Osteoblast (primary cell): ENCODE measurements around the gene LEFTY2. TPM values are rescaled to one million over a fixed set of nuclear protein-coding genes. Genes with fewer than 3 reads are reported as not detected.

Source experiments
- DNase-seq: peaks from one replicate; pipeline ENCODE4 v3.0.0; 2011; ENCODE audit warnings: low spot score, mixed read lengths; ENCODE audit not compliant: insufficient read length; ENCODE audit errors: missing footprints
- H2AFZ ChIP-seq: 2 replicates; pipeline ENCODE4 v1.6.0; 2011; ENCODE audit warnings: mild to moderate bottlenecking, low read length
- H3K27ac ChIP-seq: 2 replicates; pipeline ENCODE4 v1.5.1; 2011; ENCODE audit warnings: mild to moderate bottlenecking, low read depth, low read length, moderate library complexity
- H3K27me3 ChIP-seq: 2 replicates; pipeline ENCODE4 v1.6.0; 2012; ENCODE audit warnings: mild to moderate bottlenecking, control low read depth, inconsistent platforms, low read length, moderate library complexity; ENCODE audit not compliant: insufficient read depth
- H3K36me3 ChIP-seq: 2 replicates; pipeline ENCODE4 v1.5.1; 2011; ENCODE audit warnings: mild to moderate bottlenecking, low read length, control low read depth, moderate library complexity; ENCODE audit not compliant: insufficient read depth
- H3K4me1 ChIP-seq: 2 replicates; pipeline ENCODE4 v1.5.1; 2011; ENCODE audit warnings: mild to moderate bottlenecking, low read length, control low read depth, moderate library complexity; ENCODE audit not compliant: insufficient read depth
- H3K4me2 ChIP-seq: 2 replicates; pipeline ENCODE4 v1.6.0; 2011; ENCODE audit warnings: mild to moderate bottlenecking, low read length; ENCODE audit not compliant: insufficient read depth
- H3K4me3 ChIP-seq: fragments of 200-600 bp; sonication (generic); 3 replicates; pipeline ENCODE4 v1.5.1; 2012; ENCODE audit warnings: mild to moderate bottlenecking, low read length, inconsistent platforms; ENCODE audit not compliant: insufficient read depth
- H3K79me2 ChIP-seq: 2 replicates; pipeline ENCODE4 v1.6.0; 2012; ENCODE audit warnings: mild to moderate bottlenecking, low read length, control low read depth, inconsistent platforms; ENCODE audit not compliant: insufficient read depth
- H3K9me3 ChIP-seq: 2 replicates; pipeline ENCODE4 v1.5.1; 2011; ENCODE audit warnings: low read depth, low read length, control low read depth
- H4K20me1 ChIP-seq: 2 replicates; pipeline ENCODE4 v1.6.0; 2012; ENCODE audit warnings: mild to moderate bottlenecking, low read length, control low read depth; ENCODE audit not compliant: insufficient read depth
- CTCF ChIP-seq: IDR thresholded peaks from 2 replicates; pipeline ENCODE4 v1.5.1; 2011; ENCODE audit warnings: mild to moderate bottlenecking, low read depth, low read length, moderate library complexity; ENCODE audit errors: extremely low read depth
- total RNA-seq: library from RNA; depleted of rRNA; stranded (reverse); fragments of >200 nt; gene quantifications from 2 replicates; pipeline ENCODE4 v1.2.3, GENCODE V29; 2012

The LEFTY2 gene
- total RNA-seq, 1 donor: not detected

DNA sequence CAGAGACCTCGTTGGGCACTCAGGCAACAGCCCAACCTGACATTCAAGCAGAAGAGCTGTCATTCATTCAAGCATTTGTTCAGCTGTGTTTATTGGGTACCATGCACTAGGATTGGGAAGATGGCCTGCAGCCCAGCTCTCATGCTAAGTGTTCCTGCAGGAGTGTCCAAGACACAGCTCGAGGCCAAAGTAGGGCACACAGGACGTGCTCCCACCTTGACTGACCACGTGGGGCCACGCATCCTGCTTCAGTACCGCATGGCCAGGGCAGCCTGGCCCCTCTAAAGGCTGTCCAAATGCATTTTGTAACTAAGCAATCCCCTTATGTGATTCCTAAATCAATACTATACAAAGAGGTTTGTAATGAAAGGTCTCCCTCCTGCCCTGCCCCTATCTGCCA is 26.6 kb downstream of the LEFTY2 start:
- no peak overlapping the region for H2AFZ ChIP-seq
- H3K36me3 ChIP-seq: peaks cover 17% of the 10 kb centered on the region
- H4K20me1 ChIP-seq: peaks cover 2% of the 10 kb centered on the region
- H3K4me2 ChIP-seq: no peak overlapping the region
- H3K79me2 ChIP-seq: no peaks in the 10 kb centered on the region
- no peaks in the 10 kb centered on the region for H3K27me3 ChIP-seq
- no peak overlapping the region for H3K4me3 ChIP-seq
- no peak for TF ChIP-seq CTCF
- no peak overlapping the region for H3K27ac ChIP-seq
- DNase-seq: no peak
- no peaks in the 10 kb centered on the region for H3K9me3 ChIP-seq
- peaks cover 4% of the 10 kb centered on the region for H3K4me1 ChIP-seq

DNA sequence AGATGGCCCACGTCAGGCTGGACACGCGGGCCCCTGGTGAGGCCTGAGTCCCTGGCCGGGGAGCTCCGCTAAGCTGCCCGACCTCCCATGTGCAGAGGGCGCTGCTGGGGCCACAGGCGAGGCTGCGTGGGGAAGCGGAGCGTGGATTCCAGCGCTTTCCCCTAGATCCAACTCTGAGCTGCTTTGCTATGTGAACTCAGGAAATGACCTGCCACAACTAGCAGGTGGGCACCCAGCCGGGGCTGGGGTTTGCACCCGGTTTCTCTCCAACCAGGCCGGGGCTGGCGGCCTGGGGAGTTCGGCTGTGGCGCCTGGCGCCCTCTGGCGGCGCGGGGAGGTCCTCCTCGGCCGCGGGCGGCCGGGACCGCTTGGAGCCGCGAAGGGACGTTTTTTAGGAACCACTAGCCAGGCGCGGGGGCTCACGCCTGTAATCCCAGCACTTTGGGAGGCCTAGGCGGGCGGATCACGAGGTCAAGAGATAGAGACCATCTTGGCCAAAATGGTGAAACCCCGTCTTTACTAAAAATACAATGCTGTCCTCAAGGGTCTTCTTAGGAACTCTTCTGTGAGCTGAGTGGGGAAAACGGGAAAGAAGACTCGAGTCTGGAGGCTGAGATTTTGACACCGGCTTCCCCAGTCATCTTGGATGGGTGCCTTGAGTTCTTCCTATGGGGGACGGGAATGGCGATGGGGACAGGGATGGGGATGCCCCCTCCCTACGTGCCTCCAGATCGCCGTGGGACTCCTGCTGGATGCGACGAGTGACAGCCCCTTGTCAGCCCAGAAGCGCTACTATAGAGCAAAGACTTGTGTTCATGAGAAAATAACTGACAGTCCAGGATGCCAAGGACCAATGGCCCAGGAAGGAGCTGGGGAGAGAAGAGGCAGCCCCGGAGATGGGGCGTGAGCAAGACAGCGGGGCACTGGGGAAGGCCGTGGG is 29.6 kb downstream of the LEFTY2 start:
- Histone ChIP-seq H3K27ac (no peak overlapping the region), H3K36me3 (no peaks in the 10 kb centered on the region), H3K9me3 (no peaks in the 10 kb centered on the region), H3K4me2 (peak overlapping the region; percentile 80), H3K4me1 (peaks cover 4% of the 10 kb centered on the region), H3K79me2 (no peaks in the 10 kb centered on the region), H4K20me1 (no peaks in the 10 kb centered on the region), H2AFZ (peak overlapping the region; percentile 90), H3K27me3 (no peaks in the 10 kb centered on the region), H3K4me3 (peak overlapping the region; percentile 56)
- peak; percentile 97 for DNase-seq
- peak; percentile 77 for TF ChIP-seq CTCF

DNA sequence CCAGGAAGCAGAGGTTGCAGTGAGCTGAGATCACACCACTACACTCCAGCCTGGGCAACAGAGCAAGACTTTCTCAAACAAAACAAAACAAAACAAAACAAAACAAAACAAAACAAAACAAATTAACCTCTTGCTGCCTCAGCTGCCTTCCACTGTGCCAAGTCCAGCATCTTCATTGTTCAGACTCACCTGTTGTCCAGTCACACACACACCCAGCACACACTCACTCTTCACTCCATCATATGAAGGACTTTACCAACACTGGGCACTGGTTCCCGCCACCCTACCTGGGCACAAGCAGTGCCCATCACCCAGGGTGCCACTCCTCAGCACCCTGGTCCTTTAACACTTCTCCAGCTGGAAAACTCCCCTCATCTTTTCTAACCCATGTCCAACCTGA is 31.5 kb downstream of the LEFTY2 start:
- DNase-seq: no peak
- H4K20me1 ChIP-seq: no peaks in the 10 kb centered on the region
- H3K79me2 ChIP-seq: no peaks in the 10 kb centered on the region
- no peak overlapping the region for H3K4me2 ChIP-seq
- no peaks in the 10 kb centered on the region for H3K9me3 ChIP-seq
- H3K27me3 ChIP-seq: no peaks in the 10 kb centered on the region
- no peak for TF ChIP-seq CTCF
- peaks cover 4% of the 10 kb centered on the region for H3K4me1 ChIP-seq
- no peak overlapping the region for H3K27ac ChIP-seq
- no peak overlapping the region for H2AFZ ChIP-seq
- no peak overlapping the region for H3K4me3 ChIP-seq
- H3K36me3 ChIP-seq: no peaks in the 10 kb centered on the region

- H2AFZ ChIP-seq: no peak overlapping the region
- H3K9me3 ChIP-seq: no peaks in the 10 kb centered on the region
- peaks cover 4% of the 10 kb centered on the region for H3K4me1 ChIP-seq
- no peaks in the 10 kb centered on the region for H3K79me2 ChIP-seq
- H3K27me3 ChIP-seq: no peaks in the 10 kb centered on the region
- DNase-seq: peak; percentile 25
- no peaks in the 10 kb centered on the region for H4K20me1 ChIP-seq
- TF ChIP-seq CTCF: no peak
- H3K36me3 ChIP-seq: no peaks in the 10 kb centered on the region
- H3K27ac ChIP-seq: no peak overlapping the region
- H3K4me2 ChIP-seq: no peak overlapping the region
- H3K4me3 ChIP-seq: no peak overlapping the region
Measured at GRCh38 chr1:225908773-225909172, 32.2 kb downstream of the LEFTY2 start.
